ES-I3 (cell line): ENCODE measurements around the gene RERE.

Experiments
- H3K36me3 ChIP-seq: 2 replicates; pipeline ENCODE4 v1.6.1; 2013; ENCODE audit warnings: mild to moderate bottlenecking, low read length, control low read depth, moderate library complexity; ENCODE audit not compliant: insufficient read depth
- H3K4me1 ChIP-seq: 2 replicates; pipeline ENCODE4 v1.6.1; 2013; ENCODE audit warnings: mild to moderate bottlenecking, control low read depth, low read length; ENCODE audit not compliant: insufficient read depth
- H3K9ac ChIP-seq: 2 replicates; pipeline ENCODE4 v1.6.1; 2013; ENCODE audit warnings: low read depth, mild to moderate bottlenecking, low read length, moderate library complexity
- H3K9me3 ChIP-seq: 2 replicates; pipeline ENCODE4 v1.6.1; 2013; ENCODE audit warnings: mild to moderate bottlenecking, low read length, moderate library complexity; ENCODE audit not compliant: control insufficient read depth, insufficient read depth

The RERE gene

DNA sequence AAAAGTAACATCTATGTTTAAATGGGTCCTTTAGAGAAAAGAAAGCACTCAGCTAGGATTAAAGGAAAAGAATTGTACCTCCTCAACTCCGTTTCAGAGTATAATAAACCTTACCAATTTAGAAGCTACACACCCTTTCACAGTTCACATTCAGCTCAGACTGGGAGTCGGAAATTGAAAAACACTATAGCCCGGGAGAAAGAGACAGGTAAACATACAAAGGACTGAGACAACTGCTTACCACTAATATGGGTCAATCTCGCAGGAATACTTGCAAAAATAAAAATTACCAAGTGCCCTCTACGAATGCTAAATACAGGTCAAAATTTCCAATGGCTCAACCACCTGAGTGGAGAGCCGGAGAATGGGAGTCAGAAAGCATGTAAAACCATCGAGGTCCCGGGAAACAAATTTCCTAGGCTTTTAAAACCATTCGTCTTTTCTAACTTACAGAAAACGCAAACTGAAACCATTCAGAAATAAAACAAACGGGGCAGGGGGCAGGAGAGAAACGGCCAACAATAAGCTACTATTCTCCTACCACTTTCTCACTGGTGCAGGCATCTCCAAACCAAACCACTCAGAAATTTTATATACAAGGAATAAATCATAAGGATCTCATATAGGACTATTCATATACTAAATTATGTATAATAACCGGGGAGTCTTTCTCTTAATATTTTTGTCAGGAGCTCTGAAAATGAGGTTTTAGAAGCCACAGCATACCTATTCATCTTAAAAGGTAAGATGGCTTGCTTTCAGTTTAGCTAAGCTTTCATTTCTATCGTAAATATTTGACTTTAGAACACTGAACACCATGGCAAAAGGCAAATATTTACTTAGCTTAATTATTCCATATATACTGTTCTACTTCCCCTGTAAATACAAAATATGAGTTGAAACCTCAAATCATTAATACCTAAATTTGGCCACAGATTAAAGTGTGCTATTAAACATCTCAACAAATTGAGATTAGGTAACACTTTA is 136.5 kb downstream of the RERE start:
- no peak overlapping the region for H3K9ac ChIP-seq
- H3K36me3 ChIP-seq, result no peaks in the 10 kb centered on the region
- no peaks in the 10 kb centered on the region for H3K9me3 ChIP-seq
- peaks cover 50% of the 10 kb centered on the region for H3K4me1 ChIP-seq

DNA sequence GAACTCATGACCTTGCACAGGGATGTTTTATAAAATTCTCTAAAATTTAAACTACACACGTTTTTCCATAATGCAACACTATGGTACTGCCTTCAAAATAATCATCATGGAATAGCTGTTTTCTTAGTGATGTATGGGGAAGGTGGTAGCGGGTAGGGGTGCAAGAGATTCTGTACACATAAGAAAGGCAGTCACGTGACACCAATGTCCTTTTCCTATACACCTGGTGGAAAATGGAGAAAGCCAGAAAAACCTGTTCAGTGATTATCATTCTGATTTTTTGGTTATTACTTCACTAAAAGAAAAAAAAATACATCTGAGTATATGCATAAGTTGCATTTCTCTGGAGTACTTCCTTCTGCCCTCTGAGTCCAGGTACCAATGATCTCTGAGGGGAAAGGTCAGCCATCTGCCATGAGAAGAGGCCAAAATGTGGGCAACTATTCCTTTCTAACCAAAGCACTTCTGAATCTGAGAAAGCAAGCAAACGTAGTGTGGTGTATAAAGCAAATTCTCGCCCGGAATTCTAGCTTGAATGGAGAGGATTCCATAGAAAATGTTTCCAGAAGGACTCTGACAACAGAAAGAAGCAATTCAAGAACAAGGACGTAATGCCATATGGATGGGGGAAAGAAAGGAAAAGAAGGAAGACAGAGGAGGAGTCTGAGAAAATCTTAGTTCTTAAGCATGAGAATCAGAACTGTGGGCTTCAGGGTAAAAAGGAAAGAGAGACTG is 137.3 kb downstream of the RERE start:
- Histone ChIP-seq H3K9me3 (no peaks in the 10 kb centered on the region), H3K4me1 (peaks cover 46% of the 10 kb centered on the region), H3K36me3 (no peaks in the 10 kb centered on the region), H3K9ac (no peak overlapping the region)

DNA sequence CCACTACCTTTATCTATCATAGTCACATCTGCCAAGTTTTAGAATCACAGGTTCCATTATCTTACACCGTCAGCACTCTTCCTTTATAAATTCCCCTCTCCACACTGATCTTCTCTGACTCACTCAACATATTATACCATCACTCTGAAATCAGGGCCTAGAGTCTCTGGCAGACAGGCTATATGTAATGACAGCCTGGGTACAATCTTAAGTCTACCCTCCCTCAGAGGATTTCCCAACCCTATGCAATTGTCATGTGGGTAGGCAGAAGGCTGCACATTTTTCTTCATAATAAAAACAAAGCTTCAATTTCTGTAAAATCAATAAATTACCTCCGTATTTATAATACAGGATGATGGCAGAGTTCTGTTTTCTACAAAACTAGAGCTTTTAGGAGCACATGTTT is 138.0 kb downstream of the RERE start:
- no peaks in the 10 kb centered on the region for H3K9me3 ChIP-seq
- no peak overlapping the region for H3K9ac ChIP-seq
- no peaks in the 10 kb centered on the region for H3K36me3 ChIP-seq
- H3K4me1 ChIP-seq, result peaks cover 47% of the 10 kb centered on the region

DNA sequence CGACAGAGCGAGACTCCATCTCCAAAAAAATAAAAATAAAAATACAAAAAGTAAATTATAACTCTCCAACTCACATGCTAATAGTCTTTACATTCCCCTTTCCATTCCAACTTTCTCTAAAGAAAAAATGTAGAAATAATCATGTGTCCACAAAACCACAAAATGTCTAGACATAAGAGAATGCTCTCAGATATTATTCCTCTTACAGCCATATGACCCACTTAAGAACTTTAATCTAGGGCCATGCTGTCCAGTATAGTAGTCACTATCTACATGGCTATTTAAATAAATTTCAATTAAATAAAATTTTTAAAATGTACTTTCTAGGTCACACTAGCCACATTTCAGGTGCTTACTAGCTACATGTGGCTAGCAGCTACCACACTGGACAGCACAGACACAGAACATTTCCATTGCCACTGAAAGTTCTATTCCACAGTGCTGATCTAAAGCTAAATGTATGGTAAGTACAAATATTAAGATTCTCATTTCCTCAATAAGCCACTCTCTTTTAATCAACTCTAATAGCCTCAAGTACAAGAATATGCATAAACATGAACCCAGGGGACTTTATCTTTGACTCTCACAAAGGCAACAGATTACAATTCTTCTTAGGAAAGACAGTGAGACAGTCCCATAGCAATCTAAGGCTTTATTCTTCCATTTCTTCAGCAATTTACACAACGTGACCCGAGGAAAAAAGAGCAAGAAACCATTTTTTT is 138.6 kb downstream of the RERE start:
- Histone ChIP-seq H3K9me3 (no peaks in the 10 kb centered on the region), H3K9ac (no peak overlapping the region), H3K36me3 (no peaks in the 10 kb centered on the region), H3K4me1 (peaks cover 46% of the 10 kb centered on the region)

DNA sequence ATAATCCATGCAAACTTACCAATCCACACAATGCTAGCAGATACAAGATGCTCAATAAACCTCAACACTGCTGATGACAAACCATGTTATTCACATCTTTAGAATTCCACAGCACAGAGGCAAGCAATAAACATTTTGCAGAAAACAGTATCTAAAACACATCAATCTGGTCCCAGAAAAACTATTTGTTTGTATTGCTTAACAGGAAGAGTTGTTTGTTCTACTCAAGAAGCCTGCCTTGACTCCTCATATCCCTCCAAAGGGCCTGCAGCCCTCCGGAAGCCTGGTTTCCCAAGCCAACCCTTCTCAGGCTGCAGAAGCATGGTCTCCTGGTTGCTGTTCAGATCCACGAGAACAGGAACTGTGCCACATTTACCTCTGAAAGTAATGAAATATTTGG is 139.7 kb downstream of the RERE start:
- H3K4me1 ChIP-seq, result peaks cover 40% of the 10 kb centered on the region
- no peak overlapping the region for H3K9ac ChIP-seq
- H3K9me3 ChIP-seq, result no peaks in the 10 kb centered on the region
- H3K36me3 ChIP-seq, result no peaks in the 10 kb centered on the region

DNA sequence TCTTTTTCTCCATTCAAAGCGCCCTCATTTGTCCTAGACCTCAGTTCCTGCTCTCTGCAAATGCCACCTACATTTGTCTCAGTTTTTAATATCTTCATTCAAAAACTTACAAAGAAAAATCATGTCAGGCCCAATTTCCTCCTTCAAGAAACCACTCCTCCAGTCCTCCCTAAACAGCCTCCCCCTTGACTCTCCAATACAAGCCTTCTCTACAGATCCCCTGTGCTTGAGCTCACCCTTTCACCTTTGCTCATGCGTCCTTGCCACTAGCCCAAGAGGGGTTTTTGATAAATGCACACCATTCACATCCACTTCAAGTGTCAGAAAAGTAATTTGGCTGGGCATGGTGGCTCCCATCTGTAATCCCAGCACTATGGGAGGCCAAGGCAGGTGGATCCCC is 140.6 kb downstream of the RERE start:
- Histone ChIP-seq H3K9me3 (no peaks in the 10 kb centered on the region), H3K4me1 (peaks cover 31% of the 10 kb centered on the region), H3K9ac (no peak overlapping the region), H3K36me3 (no peaks in the 10 kb centered on the region)

DNA sequence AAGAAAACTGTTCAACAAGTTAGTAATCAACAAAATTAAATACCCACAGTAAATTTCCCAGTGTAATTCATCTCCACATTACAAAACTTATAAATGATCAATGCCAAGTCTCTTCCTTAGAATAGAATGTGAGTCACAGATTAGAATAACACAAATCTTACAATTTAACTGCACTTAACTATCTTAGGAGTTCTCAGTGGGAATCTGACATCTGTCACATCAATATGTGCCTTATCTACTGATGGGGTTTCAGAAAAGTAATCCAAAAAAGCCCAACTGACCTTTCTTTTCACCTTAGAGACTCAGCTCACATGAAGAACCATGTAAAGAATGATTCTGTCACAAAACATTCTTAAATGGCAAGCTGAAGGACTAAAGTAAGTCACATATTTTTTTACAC is 141.4 kb downstream of the RERE start:
- Histone ChIP-seq H3K9me3 (no peaks in the 10 kb centered on the region), H3K4me1 (peaks cover 31% of the 10 kb centered on the region), H3K9ac (no peak overlapping the region), H3K36me3 (no peaks in the 10 kb centered on the region)

DNA sequence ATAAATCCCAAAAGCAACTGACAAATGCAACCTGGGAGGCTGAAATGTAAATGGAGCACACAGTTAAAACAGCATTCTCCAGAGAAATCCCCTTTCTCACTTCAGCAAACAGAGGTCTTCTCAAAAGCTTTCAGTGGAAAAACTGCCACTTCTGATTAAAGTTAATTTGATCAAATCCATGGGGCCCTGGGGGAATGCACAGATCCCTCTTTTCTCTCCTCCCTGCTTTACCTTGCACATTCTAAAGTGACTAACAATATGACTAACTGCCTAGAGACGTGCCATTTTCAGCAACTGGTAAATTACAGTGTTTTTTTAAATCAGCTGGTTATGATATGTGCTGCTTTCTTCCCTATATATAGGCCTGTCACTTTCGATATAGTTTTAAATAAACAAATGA is 142.5 kb downstream of the RERE start:
- H3K36me3 ChIP-seq, result no peaks in the 10 kb centered on the region
- H3K9me3 ChIP-seq, result no peaks in the 10 kb centered on the region
- H3K4me1 ChIP-seq, result peaks cover 31% of the 10 kb centered on the region
- no peak overlapping the region for H3K9ac ChIP-seq

DNA sequence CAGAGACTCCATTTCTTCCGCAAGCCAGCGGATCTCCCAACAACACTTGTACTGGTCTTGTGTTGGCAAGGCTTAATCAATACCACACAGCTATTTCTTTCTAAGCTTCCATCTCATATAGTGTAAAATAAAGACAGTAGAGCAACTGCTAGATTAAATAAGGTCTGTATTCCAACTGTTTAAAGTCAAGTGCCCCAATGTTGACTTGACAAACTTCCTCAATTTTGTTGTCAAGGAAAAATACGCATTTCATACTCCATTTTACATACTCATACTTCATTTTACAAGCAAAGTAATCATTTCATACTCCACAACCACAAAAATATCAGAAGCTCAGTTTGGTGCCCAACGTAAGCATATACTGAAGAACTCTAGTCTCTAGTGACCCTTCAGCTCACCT is 143.0 kb downstream of the RERE start:
- Histone ChIP-seq H3K9me3 (no peaks in the 10 kb centered on the region), H3K4me1 (peaks cover 31% of the 10 kb centered on the region)

DNA sequence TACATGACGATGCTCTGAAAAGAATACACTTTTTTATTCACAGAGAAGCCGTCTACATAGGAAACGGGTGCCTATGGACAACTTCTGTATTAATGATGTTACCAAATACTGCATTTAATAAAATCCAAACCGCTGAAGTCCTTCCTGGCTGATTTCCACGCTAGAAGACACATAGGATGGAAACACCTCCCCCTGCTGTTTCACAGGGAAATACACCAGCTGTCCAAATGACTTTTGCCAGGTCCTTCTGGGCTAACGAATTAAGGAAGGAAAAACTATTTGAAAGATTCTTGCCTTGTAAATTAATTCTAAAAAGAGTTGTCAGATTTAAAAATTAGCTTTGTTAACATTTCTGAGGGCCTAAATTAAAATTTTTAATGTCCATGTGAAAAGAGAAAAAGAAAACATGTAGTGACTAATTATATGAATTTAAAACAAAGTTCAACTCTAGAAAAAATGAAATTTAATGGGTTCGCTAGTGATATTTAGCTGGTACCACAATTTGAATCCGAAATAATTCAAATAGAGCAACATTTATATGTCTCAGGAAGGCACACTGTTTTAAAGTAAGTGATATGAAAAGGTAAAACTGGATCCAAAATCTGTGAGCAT is 146.0 kb downstream of the RERE start:
- Histone ChIP-seq H3K9ac (no peak overlapping the region), H3K36me3 (no peaks in the 10 kb centered on the region), H3K4me1 (peaks cover 39% of the 10 kb centered on the region), H3K9me3 (no peaks in the 10 kb centered on the region)

More for the DNA sequence above, 143.0 kb downstream of the RERE start:
- H3K9ac ChIP-seq, result no peak overlapping the region
- H3K36me3 ChIP-seq, result no peaks in the 10 kb centered on the region

DNA sequence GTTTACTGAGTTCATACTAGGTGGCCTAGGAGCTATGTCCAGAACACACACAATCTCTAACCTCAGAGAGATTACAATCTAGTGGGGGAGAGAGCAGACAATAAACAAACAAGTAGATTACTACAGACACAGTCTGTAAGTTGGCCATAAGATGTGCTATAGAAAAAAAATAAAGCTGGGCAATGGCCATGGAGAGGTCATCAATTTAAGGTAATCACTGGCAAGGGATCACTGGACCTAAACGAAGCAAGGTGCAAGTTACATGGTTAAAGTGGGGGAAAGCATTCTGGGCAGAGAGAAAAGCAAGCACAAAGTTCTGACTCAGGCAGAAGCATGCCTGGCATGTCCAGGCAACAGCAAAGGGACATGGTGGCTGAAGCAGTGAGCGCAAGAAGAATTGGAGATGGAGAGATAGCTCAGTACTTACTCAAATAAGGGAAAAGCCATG is 147.0 kb downstream of the RERE start:
- peaks cover 47% of the 10 kb centered on the region for H3K4me1 ChIP-seq

DNA sequence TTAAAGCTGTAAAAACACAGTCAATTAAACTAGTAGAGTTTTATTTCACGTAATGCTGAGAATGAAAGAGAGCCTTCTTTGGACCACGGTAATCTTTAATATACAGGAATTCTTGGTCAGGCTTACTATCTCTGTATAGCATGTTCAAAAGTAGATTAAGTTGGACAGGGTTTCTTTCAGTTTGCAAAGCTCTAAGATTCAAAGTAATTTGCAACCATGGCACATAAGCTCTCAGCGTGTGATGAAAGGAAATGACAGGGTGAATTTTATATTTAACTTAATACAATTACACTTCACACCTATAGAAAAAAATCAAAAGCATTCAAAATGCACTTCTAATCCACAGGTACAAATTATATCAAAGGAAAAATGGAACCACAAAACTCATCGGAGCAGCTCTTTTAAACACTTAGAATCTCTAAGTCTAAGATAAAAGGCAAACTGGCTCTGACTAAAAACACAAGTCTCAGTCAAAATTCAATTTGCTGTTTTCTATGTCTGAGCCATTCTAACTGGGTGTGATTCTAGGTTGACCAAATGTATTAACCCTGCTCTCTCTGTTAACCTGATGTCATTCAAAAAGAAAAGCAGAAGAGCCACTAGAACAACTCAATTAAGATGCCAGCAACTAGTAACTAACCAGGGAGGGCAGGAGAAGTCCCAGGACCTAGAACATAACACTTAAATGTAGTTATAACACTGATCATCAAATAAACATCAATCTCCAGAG is 147.7 kb downstream of the RERE start:
- Histone ChIP-seq H3K9ac (no peak overlapping the region), H3K4me1 (peaks cover 50% of the 10 kb centered on the region), H3K9me3 (no peaks in the 10 kb centered on the region), H3K36me3 (no peaks in the 10 kb centered on the region)

More for the DNA sequence above, 147.0 kb downstream of the RERE start:
- Histone ChIP-seq H3K9me3 (no peaks in the 10 kb centered on the region), H3K9ac (no peak overlapping the region), H3K36me3 (no peaks in the 10 kb centered on the region)

DNA sequence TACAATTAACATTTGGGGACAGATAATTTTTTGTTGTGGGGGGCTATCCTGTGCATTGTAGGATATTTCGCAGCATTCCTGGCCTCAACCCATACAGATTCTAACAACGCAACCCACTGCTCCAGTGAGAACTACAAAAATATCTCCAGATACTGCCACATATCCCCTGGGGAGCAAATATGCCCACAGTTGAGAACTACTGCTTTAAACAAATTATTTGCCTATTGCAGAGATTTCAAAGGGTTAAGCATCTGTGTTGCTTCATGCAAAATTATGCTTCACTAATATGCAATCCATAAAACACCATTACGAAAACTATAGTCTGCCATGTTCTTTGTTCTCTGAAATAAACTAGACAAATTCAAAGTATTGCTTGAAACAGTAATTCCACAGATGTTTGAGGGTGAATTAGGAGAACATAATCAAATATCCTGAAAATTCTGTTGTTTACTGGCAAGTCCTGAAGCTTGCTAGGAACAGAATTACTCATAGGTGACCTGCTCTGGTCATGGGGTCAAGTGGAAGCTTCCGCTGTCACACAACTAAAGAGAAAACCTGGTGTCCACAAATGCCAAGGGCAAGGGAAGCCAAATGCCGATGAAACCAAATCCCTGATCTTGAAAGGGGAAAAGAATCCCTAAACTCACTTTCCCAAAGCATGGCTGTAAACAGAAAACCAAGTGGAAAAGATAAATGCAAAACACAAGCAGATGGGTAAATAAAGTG is 149.4 kb downstream of the RERE start:
- Histone ChIP-seq H3K36me3 (no peaks in the 10 kb centered on the region), H3K4me1 (peaks cover 47% of the 10 kb centered on the region), H3K9ac (no peak overlapping the region), H3K9me3 (no peaks in the 10 kb centered on the region)
